Myocyte (in vitro differentiated cells): ENCODE data around the gene AGFG2. TPM values are rescaled to one million over a fixed set of nuclear protein-coding genes. Genes with fewer than 3 reads are reported as not detected.
"Not testable (repeated sequence)": the region's sequence is repeated elsewhere in the genome, so short reads cannot be mapped to it uniquely, and the experiment has no call there.

Experiments used
- DNase-seq: peaks from one replicate; pipeline ENCODE4 v3.0.0-alpha.2; 2012; ENCODE audit warnings: low read depth
- total RNA-seq: library from RNA; depleted of rRNA; stranded (reverse); fragments of >200 nt; gene quantifications from 2 replicates; pipeline ENCODE4 v1.2.3, GENCODE V29; 2014

The AGFG2 gene
- total RNA-seq, 1 donor from 2014 or later: 10.5 TPM

DNA sequence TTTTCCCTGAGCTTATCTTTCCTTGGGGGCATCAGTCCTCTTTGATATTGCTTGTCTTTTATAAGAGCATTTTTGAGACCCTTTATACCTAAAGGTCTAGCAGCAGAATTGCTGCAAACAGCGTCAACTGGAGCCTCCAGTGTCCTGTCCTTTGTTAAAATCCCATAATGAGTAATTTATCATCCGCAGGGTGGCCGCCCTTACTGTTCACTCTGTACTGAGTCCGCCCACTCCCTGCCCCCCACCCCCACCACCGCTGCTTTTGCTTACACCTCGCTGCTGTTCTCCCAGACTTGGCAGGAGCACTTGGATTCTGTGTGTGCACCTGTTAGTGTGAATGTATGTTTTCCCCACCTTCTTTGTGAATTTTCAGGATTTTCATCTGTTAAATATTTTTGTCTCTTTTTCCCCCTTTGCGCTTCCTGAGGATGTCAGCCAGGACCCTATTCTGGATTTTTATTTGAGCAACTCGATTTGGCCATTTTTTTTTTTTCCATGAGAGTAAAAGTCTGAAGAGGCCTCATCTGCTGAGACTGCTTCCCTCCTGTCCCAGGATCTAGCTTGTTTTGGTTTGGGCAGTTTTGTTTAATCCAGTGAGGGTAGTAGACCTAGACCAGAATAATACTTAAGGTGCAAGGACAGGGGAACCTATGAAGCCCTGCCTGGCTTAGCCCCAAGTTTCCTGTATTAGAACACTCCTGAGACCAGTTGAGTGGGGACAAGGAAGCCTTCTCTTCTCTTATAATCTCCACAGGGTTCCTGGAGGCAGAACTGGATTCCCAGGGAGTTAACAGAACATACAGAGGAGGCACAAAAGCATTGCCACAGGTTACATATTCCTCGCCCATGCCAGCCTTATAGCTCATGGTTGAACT, 8.2 kb downstream of the AGFG2 start:
- DNase-seq: no peak

DNA sequence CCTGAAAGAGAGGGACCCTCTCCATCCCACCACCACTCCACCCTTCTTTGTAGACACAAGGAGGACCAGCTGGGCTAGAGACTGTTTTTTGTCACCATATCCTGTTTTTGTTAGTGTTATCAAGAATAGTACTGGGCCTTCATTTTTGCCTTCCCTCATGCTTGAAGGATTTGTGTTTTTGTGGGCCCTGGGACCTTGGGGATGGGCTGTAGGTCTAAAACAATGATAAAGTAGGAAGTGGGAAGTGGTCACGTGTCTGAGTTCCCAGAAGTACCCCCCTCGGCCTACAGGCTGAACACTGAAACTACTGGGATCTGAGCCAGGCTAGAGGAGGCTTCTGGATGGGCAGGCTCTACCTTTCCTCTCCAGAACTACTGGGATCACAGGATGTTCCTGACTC, 8.9 kb downstream of the AGFG2 start:
- DNase-seq: no peak

GRCh38 chr7:100548446-100548845, 9.4 kb downstream of the AGFG2 start:
- DNase-seq: not testable (repeated sequence)

DNA sequence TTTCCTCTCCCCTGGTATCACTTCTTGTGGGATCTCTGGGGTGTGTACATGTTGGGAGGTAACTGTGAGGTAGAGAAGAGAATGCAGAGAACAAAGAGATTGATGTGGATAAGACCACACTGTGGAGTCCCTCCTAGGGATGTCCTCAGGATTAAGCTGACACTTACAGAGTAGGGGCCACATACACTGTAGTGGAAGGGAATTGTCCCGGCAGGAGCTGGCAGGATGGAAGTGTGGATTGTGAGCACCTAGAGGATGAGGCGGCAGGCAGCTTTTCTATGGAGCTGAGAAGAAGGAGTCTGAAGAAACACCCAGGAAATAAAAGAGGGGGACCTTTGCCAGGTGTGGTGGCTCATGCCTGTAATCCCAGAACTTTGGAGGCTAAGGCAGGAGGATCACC, 13.5 kb downstream of the AGFG2 start:
- DNase-seq: no peak

DNA sequence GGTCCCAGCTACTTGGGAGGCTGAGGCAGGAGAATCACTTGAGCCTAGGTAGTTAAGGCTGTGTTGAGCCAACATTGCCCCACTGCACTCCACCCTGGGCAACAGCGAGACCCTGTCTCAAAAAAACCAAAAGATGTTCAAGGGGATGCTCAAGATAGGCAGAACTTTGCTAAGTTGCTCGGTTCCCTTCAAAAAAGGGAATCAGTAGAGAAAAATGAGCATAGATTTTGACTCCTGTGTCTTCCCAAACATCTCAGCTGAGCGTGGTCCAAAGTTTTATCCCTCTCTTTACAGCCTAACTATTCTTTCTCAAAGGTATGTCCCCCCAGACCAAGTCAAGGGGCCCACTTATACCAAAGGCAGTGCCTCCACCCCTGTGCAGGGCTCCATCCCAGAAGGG, 14.0 kb downstream of the AGFG2 start:
- DNase-seq: no peak

DNA sequence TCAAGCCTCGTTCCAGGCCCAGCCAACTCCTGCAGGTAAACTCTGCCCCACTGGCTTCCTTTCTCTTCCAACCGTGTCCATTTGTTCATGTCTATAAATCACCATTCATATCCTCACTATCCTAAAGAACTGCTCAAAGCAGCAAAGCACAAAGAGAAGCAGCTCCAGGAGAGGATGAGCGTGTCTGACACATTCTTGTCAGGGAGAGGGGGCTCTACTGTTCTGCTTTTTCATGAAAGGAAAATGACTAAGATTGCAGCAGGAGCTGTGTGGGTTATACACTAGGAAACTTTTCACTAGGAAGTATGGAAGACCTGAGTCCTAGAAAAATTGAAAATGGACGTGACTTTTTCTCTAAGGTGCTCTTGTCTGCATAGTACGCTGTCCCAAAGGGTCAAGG, 16.7 kb downstream of the AGFG2 start:
- DNase-seq: no peak

DNA sequence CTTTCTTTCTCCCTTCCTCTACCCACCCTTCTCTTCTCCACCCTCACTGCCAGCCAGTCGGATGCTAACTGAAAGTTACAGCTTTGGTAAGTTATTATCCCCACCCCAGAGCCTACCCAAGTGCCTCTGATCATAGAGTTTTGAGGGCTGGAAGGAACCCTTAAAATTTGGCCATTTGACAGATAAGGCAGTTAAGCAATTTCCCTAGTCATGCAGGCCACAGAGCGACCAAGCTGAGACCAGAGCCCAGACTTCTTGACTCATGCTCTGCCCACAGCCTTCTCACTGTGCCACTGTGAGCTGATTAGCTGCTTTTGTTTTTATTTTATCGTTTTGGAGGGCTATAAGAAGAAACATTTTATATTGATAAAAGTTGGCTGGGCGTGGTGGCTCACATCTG, 17.5 kb downstream of the AGFG2 start:
- DNase-seq: peak; percentile 62

DNA sequence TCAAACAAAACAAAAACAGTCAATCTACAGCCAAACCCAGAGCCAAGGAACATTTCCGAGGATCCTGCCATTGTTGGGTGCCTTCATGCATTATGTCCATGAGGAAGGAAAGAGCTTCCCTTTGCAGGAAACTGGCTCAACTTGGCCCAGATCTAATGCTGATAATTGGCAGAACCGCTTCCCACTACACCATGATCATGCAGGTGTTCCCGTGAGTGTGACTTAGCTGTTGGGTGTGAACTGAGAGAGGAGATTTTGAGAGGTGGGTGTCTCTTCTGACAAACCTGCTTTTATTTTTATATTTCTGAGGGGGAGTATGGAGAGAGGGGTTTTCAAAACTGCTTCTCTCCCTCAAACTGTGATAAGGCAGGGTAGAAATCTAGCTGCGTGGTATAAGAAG, 20.1 kb downstream of the AGFG2 start:
- DNase-seq: no peak

- no peak for DNase-seq
Observed at GRCh38 chr7:100561491-100562194, 22.6 kb downstream of the AGFG2 start.

DNA sequence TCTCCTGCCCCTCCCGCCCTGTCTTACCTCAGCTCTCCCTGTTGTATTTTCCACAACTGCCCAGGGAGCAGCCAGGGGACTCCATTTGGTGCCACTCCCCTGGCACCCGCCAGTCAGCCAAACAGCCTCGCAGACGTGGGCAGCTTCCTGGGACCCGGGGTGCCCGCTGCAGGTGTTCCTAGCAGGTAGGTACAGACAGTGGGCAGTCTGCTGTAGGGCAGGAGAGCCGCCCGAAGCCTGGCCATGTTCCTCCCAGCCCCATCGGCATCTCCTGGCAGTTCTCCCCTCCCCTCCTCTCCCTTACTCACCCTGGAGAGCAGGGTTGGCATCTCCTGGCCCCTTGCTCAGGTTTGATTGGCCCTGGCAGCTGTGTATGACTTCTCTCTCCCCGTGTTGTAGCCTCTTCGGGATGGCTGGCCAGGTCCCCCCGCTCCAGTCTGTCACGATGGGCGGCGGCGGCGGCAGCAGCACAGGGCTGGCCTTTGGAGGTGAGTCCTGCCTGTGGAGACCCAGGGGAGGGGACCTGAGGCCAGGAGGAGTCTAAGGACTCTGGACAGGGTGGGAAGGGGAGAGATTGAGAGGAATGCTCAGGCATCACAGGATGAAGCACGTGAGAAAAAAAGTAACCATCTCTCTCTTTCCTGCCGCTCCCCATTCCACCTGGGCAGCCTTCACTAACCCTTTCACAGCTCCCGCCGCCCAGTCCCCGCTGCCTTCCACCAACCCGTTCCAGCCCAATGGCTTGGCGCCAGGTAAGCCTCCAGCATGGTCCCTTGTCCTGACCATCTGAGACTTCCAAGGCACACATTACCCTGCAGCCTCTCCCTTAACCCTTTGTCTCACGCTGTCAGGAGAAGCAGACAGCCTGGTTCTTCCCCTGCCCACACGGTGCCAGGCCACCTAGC, 23.4 kb downstream of the AGFG2 start:
- DNase-seq: no peak

DNA sequence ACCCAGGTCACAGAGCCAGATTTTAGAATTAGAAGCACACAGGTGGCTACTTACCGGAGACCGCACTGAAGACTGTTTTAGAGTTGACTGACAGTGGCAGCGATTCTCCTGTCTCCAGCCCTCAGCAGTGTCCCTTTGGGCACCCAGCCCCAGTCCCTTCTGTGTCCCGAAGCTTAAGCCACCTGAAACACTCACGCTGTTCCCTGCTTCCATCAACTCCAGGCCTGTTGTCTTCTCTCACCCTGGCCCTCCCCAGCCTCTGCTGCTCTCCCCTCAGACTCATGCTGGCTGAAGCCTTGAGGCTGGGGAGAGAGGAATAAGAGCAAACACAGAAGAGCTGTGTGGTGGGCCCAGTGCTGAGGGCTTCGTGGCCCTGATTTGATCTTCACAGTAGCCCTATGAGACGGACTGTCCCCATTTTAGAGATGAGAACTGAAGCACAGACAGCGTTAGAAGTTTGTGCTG, 24.1 kb downstream of the AGFG2 start:
- no peak for DNase-seq

GRCh38 chr7:100563809-100564400, 24.9 kb downstream of the AGFG2 start:
- peak; percentile 84 for DNase-seq

DNA sequence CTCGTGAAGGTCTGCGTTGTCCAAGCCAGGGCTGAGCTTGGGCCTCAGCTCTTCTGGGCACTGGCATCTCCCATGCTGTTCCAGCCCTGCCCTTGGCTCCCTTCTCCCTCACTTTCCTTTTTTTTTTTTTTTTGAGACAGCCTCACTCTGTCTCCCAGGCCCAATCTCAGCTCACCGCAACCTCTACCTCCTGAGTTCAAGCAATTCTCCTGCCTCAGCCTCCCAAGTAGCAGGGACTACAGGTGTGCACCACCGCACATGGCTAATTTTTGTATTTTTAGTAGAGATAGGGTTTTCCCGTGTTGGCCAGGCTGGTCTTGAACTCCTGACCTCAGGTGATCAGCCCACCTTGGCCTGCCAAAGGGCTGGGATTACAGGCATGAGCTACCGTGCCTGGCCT, 25.4 kb downstream of the AGFG2 start:
- not testable (repeated sequence) for DNase-seq

DNA sequence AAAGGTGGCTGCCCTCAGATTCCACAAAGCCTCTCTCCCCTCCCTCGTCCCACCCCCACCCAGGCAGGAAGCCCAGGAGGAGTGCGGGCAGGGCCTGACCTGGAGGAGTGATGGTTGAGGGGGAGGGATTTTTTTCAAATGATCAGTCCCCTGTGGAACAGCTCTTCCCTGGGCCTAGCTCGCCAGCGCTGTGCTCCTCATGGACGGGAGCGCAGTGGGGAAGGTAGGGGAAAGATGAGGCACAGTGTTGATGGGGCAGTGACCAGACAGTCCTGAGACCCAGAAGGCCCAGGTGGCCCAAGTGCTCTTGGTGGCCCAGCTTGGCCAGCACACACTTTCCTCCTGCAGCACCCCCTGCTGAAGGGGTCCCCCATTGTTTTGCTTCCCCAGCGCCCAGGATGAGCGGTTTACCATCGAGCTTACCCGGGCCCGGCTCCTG, 26.1 kb downstream of the AGFG2 start:
- no peak for DNase-seq

DNA sequence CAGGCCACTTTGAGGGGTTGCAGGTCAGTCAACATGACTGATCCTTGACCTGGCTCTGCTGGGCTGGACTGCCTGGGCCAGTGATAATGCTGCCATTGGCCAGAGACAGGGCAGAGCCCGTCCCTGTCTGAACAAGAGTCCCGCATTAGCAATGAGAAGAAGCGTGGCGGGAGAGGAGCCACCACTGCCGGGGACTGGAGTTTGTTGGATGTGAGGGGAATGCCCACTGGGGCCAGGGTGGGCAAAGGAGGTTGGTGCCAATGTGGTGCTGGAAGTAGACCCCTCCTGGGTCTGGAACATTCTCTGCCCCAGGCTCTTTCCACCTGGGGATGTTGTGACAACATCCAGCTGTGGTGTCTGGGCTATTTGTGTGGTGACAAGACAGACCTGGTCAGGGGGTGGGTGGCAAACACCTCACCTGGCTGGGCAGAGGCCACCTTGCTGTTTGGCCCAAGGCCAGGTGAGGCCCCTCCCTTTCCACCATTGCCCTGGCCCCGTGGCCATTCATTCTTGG, 27.1 kb downstream of the AGFG2 start:
- DNase-seq: no peak

DNA sequence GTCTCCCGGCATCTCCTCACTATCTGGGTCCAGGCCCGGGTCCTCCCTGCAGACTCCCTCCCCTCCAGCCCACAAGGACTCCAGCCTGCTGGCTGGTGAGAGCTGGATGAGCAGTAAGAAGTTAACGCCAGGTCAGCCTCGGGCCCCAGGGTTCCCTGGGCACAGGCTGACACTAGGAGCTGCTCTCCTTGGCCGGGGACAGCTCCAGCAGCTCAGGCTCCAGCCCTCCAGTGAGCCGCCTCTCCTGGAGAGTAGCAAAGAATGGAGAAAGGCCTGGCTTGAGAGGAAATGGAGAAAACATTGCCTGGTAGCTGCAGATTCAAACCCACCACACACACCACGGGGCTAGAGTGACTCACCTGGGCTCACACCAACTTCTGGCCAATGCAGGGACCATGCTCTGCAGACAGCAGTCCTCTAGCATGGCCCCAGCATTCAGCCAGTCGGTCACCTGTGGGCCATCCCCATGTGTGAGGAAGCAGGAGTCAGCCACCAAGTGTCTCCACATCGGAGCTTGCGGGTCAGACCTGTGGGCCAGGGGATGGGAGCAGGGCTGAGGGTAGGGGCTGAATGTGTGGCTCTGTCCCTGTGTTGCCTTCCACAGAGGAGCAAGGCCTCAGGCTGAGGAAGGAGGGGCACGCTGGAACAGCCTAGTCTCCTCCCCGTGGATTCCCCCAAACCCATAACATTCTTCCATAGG, 28.2 kb downstream of the AGFG2 start:
- DNase-seq: no peak

- no peak for DNase-seq
Observed at GRCh38 chr7:100567751-100568175, 28.8 kb downstream of the AGFG2 start.

DNA sequence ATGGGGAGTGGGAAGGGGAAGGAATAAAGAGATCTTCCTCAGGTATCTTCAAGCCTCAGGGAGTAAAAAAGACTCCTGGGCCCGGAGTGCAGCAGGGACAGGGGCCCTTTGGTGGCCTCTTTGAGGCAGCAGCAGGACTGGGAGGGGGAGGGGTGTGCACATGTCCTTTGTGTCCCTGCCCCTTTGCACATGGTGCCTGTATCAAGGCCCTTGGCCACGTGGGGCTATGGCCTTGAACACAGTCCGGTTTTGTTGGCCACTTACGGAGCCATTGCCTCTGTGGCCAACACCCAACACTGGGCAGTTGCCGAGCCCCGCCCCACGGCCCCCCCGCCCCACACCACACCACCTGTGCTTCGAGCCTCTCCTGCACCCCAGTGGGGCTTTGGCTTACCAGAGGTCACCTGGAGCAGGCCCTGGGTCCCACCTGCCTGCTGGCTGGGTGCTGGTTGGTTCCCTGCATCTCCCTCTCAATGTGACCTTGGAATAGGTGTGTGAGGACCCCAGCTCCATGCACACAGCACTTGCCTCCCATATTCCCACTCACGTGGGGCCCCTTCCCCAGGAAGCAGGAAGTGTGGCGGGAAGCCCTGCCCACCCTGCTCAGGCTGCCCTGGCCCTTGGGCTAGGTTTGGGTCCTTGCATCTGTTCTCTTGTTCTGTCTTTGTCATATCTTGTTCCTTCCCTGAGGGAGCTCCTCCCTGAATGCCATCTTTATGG, 29.3 kb downstream of the AGFG2 start:
- DNase-seq: no peak
